HFFc6 (cell line): ENCODE results near the gene PCID2. TPM values are rescaled to one million over a fixed set of nuclear protein-coding genes. Genes with fewer than 3 reads are reported as not detected.
A peak's percentile ranks its signal among the peaks of the same experiment; 100 is the strongest.

ENCODE experiments used
- DNase-seq: peaks from one replicate; pipeline ENCODE4 v3.0.0-alpha.2; 2018
- H3K27ac Mint-ChIP-seq: 2 replicates; pipeline ENCODE4 v1.8.0; 2020; ENCODE audit warnings: mild to moderate bottlenecking, mixed read lengths
- H3K27me3 Mint-ChIP-seq: 2 replicates; pipeline ENCODE4 v1.8.0; 2021; ENCODE audit warnings: mild to moderate bottlenecking, moderate library complexity, mixed read lengths; ENCODE audit not compliant: insufficient read depth
- H3K36me3 Mint-ChIP-seq: 2 replicates; pipeline ENCODE4 v1.8.0; 2021; ENCODE audit warnings: low read depth, mixed read lengths
- H3K4me1 Mint-ChIP-seq: 2 replicates; pipeline ENCODE4 v1.8.0; 2020; ENCODE audit warnings: low read depth, mixed read lengths
- H3K4me3 Mint-ChIP-seq: 2 replicates; pipeline ENCODE4 v1.8.0; 2020; ENCODE audit warnings: mild to moderate bottlenecking, moderate library complexity, mixed read lengths
- H3K9me3 Mint-ChIP-seq: 2 replicates; pipeline ENCODE4 v1.8.0; 2020; ENCODE audit warnings: mild to moderate bottlenecking, mixed read lengths
- total RNA-seq, 6 experiments: library from RNA; stranded (reverse); fragmentation: NEBNext Ultra II Directional; extraction: Animal tissue kit (Norgen Biotek cat#: 25700); gene quantifications; 2 replicates in 1 of 6; 3 replicates in 5 of 6; pipeline ENCODE4 v1.2.3, GENCODE V29; 2021
- TF ChIP-seq, protein P1 (sequence below): fragments of 200-600 bp; sonication (generic); IDR thresholded peaks from 2 replicates; pipeline ENCODE4 v1.5.0; 2021; ENCODE audit warnings: antibody characterized with exemption, mild to moderate bottlenecking

The PCID2 gene
- total RNA-seq, 6 experiments from 2014 or later = 59.1 to 72.5 (median 68.3) TPM

DNA sequence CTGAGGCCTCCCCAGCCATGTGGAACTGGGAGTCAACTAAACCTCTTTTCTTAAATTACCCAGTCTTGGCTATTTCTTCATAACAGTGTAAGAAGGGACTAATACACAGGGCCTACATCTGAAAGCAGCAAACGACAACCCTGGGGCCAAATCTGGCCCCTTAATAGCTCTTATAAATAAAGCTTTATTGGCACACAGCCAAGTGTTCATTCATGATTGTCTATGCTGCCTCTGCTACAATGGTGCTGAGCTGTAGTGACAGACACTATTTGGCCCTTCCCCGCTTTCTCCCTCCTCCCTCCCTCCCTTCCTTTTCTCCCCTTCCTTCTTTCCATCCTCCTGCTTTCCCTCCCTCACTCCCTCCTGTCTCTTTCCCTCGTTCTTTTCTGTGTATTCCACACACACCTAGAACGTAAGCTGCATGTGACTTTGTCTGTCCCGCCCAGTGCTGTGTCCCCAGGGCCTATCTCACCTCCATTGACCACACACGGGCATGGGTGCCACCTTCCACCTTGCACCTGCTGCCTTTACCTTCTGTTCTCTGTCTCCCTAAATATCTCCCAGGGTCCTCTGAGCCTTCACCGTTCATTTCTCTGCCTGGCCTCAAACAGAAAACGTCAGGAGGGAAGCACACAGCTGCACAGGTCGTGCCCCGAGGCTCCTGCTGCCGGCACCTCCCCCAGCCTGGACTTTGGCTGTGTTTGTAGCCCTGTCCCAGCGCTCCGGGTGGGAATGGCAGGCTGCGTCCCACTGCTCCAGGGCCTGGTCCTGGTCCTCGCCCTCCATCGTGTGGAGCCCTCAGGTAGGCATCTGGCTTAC is 50.3 kb downstream of the PCID2 start, which contains the start of gene PROZ:
Gene PROZ, plus strand, starts transcription at position 720 of the 819 bp plus-strand sequence. Its CDS starts 13 bp downstream, at position 733.
- no peak for DNase-seq
- no peak within 1 kb of the TSS for H3K27ac Mint-ChIP-seq
- TF ChIP-seq, protein P1, sequence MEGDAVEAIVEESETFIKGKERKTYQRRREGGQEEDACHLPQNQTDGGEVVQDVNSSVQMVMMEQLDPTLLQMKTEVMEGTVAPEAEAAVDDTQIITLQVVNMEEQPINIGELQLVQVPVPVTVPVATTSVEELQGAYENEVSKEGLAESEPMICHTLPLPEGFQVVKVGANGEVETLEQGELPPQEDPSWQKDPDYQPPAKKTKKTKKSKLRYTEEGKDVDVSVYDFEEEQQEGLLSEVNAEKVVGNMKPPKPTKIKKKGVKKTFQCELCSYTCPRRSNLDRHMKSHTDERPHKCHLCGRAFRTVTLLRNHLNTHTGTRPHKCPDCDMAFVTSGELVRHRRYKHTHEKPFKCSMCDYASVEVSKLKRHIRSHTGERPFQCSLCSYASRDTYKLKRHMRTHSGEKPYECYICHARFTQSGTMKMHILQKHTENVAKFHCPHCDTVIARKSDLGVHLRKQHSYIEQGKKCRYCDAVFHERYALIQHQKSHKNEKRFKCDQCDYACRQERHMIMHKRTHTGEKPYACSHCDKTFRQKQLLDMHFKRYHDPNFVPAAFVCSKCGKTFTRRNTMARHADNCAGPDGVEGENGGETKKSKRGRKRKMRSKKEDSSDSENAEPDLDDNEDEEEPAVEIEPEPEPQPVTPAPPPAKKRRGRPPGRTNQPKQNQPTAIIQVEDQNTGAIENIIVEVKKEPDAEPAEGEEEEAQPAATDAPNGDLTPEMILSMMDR = no peak
- no peaks in the 10 kb centered on the region; the same call in 1 of the 2 replicates for H3K9me3 Mint-ChIP-seq
- H3K36me3 Mint-ChIP-seq = peaks cover 9% of the 10 kb centered on the region
- peaks cover 16% of the 10 kb centered on the region for H3K4me1 Mint-ChIP-seq
- peaks cover 6% of the 10 kb centered on the region for H3K27me3 Mint-ChIP-seq
- no peak within 1 kb of the TSS for H3K4me3 Mint-ChIP-seq

DNA sequence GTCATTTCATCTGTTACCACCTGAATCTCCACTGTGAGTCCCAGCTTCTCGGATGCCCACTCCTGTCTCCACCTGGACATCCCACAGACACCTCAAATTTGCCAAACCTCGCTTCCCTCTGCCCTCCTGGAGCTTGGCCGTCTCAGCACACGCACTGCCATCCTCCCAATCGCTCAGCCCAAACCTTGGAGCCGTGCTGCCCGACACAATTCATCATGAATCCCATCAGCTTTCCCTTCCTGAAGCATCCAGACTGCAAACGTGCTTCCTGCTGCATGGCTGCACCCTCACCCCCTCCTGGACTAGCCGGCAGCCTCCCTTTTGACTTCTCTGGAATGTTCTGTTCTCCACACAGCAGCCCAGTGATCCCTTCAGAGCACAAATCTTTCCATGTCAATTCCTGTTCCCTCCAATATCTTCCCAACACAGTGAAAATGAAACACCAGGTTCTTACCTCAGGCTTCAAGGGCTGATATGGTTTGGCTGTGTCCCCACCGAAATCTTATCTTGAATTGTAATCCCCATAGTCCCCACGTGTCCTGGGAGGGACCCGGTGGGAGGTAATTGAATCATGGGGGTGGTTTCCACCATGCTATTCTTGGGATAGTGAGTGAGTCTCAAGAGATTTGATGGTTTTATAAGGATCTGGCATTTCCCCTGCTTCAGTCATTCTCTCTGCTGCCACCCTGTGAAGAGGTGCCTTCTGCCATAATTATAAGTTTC is 51.1 kb downstream of the PCID2 start:
- Mint-ChIP-seq H3K4me1 (peaks cover 23% of the 10 kb centered on the region), H3K27ac (no peak overlapping the region), H3K9me3 (no peaks in the 10 kb centered on the region; the same call in 1 of the 2 replicates), H3K36me3 (peaks cover 9% of the 10 kb centered on the region), H3K4me3 (no peak overlapping the region), H3K27me3 (peaks cover 6% of the 10 kb centered on the region)
- no peak for DNase-seq
- TF ChIP-seq, protein P1 = 0 out of 2 replicates have a peak, but pooled peaks have one; percentile 16

DNA sequence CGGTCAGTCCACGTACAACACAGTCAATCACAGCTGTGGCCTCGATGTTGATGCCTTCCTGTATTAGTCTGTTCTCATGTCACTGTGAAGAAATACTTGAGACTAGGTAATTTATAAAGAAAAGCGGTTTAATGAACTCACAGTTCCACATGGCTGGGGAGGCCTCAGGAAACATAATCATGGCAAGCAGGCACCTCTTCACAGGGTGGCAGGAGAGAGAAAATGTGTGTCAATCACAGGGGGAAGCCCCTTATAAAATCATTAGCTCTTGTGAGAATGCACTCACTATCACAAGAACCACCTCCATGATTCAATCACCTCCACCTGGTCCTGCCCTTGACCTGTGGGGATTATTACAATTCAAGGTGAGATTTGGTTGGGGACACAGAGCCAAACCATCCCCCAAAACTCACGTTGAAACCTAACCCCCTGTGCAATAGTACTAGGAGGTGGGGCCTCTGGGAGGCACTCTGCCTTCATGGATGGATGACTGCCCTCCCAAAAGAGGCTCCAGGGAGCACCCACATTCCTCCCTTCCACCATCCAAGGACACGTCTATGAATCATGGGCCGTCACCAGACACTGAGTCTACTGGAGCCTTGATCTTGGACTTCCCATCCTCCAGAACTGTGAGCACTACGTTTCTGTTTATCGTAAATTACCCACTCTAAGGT is 52.4 kb downstream of the PCID2 start:
- Mint-ChIP-seq H3K9me3 (no peaks in the 10 kb centered on the region; the same call in 1 of the 2 replicates), H3K4me3 (no peak overlapping the region), H3K27me3 (peaks cover 6% of the 10 kb centered on the region), H3K36me3 (peaks cover 9% of the 10 kb centered on the region), H3K4me1 (peaks cover 27% of the 10 kb centered on the region), H3K27ac (no peak overlapping the region)
- TF ChIP-seq, protein P1 = no peak
- DNase-seq = no peak

- TF ChIP-seq, protein P1 = peak; percentile 44
- H3K4me3 Mint-ChIP-seq = no peak overlapping the region; the same call in 1 of the 2 replicates
- H3K27me3 Mint-ChIP-seq = peaks cover 7% of the 10 kb centered on the region
- no peak overlapping the region for H3K27ac Mint-ChIP-seq
- H3K4me1 Mint-ChIP-seq = peaks cover 27% of the 10 kb centered on the region
- H3K36me3 Mint-ChIP-seq = peaks cover 9% of the 10 kb centered on the region
- no peaks in the 10 kb centered on the region; the same call in 1 of the 2 replicates for H3K9me3 Mint-ChIP-seq
- no peak for DNase-seq
Measured at GRCh38 chr13:113155201-113155600, 53.3 kb downstream of the PCID2 start.
